WERI-Rb-1 (cell line): Measurements from ENCODE around the gene RND2.
"Not testable (repeated sequence)": the region's sequence is repeated elsewhere in the genome, so short reads cannot be mapped to it uniquely, and the experiment has no call there.

Experiments used
- DNase-seq: peaks from one replicate; pipeline ENCODE4 v3.0.0-alpha.2; 2020
- H3K27ac ChIP-seq: fragments of 250-450 bp; sonication (Bioruptor Pico); 2 replicates; pipeline ENCODE4 v1.5.1; 2020; ENCODE audit warnings: mild to moderate bottlenecking, moderate library complexity
- H3K27me3 ChIP-seq: fragments of 250-450 bp; sonication (Bioruptor Pico); 2 replicates; pipeline ENCODE4 v1.5.1; 2021; ENCODE audit warnings: mild to moderate bottlenecking, low read depth, moderate library complexity; ENCODE audit not compliant: insufficient read depth, severe bottlenecking
- H3K36me3 ChIP-seq: fragments of 250-450 bp; sonication (Bioruptor Pico); 2 replicates; pipeline ENCODE4 v1.5.1; 2020; ENCODE audit warnings: mild to moderate bottlenecking, moderate library complexity
- H3K4me3 ChIP-seq: 2 replicates; pipeline ENCODE4 v1.5.1; 2011; ENCODE audit warnings: low read depth, mild to moderate bottlenecking, control low read depth, low read length
- H3K9me3 ChIP-seq: fragments of 250-450 bp; sonication (Bioruptor Pico); 2 replicates; pipeline ENCODE4 v1.5.1; 2021; ENCODE audit warnings: mild to moderate bottlenecking, moderate library complexity; ENCODE audit not compliant: severe bottlenecking
- CTCF ChIP-seq: IDR thresholded peaks from 2 replicates; pipeline ENCODE4 v1.5.1; 2011; ENCODE audit warnings: low read depth, mild to moderate bottlenecking, control low read depth, inconsistent platforms, low read length

Gene RND2

GRCh38 chr17:42991471-42991870, 33.6 kb upstream of the RND2 start:
- TF ChIP-seq CTCF = no peak
- H3K36me3 ChIP-seq = peaks cover 71% of the 10 kb centered on the region
- H3K4me3 ChIP-seq = no peak overlapping the region
- H3K9me3 ChIP-seq = no peaks in the 10 kb centered on the region
- no peak overlapping the region for H3K27ac ChIP-seq
- no peak for DNase-seq
- H3K27me3 ChIP-seq = no peaks in the 10 kb centered on the region

- H3K36me3 ChIP-seq = peaks cover 57% of the 10 kb centered on the region
- H3K4me3 ChIP-seq = no peak overlapping the region
- H3K27me3 ChIP-seq = no peaks in the 10 kb centered on the region
- H3K27ac ChIP-seq = no peak overlapping the region
- no peak for DNase-seq
- TF ChIP-seq CTCF = no peak
- no peaks in the 10 kb centered on the region for H3K9me3 ChIP-seq
Measured at GRCh38 chr17:42992872-42993271, 32.2 kb upstream of the RND2 start.

- H3K9me3 ChIP-seq, DNase-seq, H3K4me3 ChIP-seq, H3K27me3 ChIP-seq, H3K27ac ChIP-seq: not testable (repeated sequence)
- H3K36me3 ChIP-seq = peaks cover 51% of the 10 kb centered on the region
Measured at GRCh38 chr17:42993913-42994312, 31.1 kb upstream of the RND2 start.

GRCh38 chr17:42997390-42997983, 27.5 kb upstream of the RND2 start:
- Histone ChIP-seq H3K9me3 (no peaks in the 10 kb centered on the region), H3K36me3 (peaks cover 52% of the 10 kb centered on the region), H3K27me3 (no peaks in the 10 kb centered on the region), H3K27ac (peak overlapping the region; percentile 55), H3K4me3 (peak overlapping the region; percentile 85)
- TF ChIP-seq CTCF = no peak
- peak; percentile 51 for DNase-seq

- peak within 1 kb of the TSS; percentile 85 for H3K4me3 ChIP-seq
- H3K9me3 ChIP-seq = no peaks in the 10 kb centered on the region
- H3K27ac ChIP-seq = peak within 1 kb of the TSS; percentile 86
- TF ChIP-seq CTCF = peak; percentile 76
- peaks cover 52% of the 10 kb centered on the region for H3K36me3 ChIP-seq
- no peaks in the 10 kb centered on the region for H3K27me3 ChIP-seq
- DNase-seq = peak; percentile 99
Measured at GRCh38 chr17:42997984-42998938, 26.8 kb upstream of the RND2 start, which contains the start of gene RPL27. RPL27 (plus strand) TSS chr17:42998419; CDS start chr17:42998751, 332 bp downstream.

- H3K27ac ChIP-seq = peak overlapping the region; percentile 86
- H3K36me3 ChIP-seq = peaks cover 53% of the 10 kb centered on the region
- DNase-seq = no peak
- no peaks in the 10 kb centered on the region for H3K9me3 ChIP-seq
- no peak for TF ChIP-seq CTCF
- H3K4me3 ChIP-seq = peak overlapping the region; percentile 85
- H3K27me3 ChIP-seq = no peaks in the 10 kb centered on the region
Measured at GRCh38 chr17:42999003-42999525, 26.0 kb upstream of the RND2 start.

GRCh38 chr17:43000894-43001293, 24.1 kb upstream of the RND2 start:
- H3K9me3 ChIP-seq, H3K27ac ChIP-seq, H3K27me3 ChIP-seq, DNase-seq, H3K4me3 ChIP-seq: not testable (repeated sequence)
- H3K36me3 ChIP-seq = peaks cover 65% of the 10 kb centered on the region
